ENCODE data around the gene SCNN1B.
"Not testable (repeated sequence)": the region's sequence is repeated elsewhere in the genome, so short reads cannot be mapped to it uniquely, and the experiment has no call there.

Gene SCNN1B

GRCh38 chr16:23288726-23289512 is 13.2 kb upstream of the SCNN1B start:
- DNase-seq = no peak

- no peak for DNase-seq
Measured at GRCh38 chr16:23290189-23291062, 11.7 kb upstream of the SCNN1B start.

GRCh38 chr16:23293016-23293415 is 9.1 kb upstream of the SCNN1B start:
- DNase-seq = no peak

GRCh38 chr16:23294260-23294659 is 7.8 kb upstream of the SCNN1B start:
- no peak for DNase-seq

- no peak for DNase-seq
Measured at GRCh38 chr16:23296994-23297393, 5.1 kb upstream of the SCNN1B start.

GRCh38 chr16:23298290-23298915 is 3.7 kb upstream of the SCNN1B start:
- no peak for DNase-seq

- DNase-seq = not testable (repeated sequence)
Measured at GRCh38 chr16:23299815-23300214, 2.3 kb upstream of the SCNN1B start.

- no peak for DNase-seq
Measured at GRCh38 chr16:23301251-23302044, 654 bp upstream of the SCNN1B start.

- DNase-seq = no peak
Measured at GRCh38 chr16:23303685-23304084, 1.6 kb downstream of the SCNN1B start.

- DNase-seq = no peak
Measured at GRCh38 chr16:23304620-23305019, 2.5 kb downstream of the SCNN1B start.

GRCh38 chr16:23306199-23307100 is 4.3 kb downstream of the SCNN1B start:
- DNase-seq = no peak

GRCh38 chr16:23310217-23310616 is 8.1 kb downstream of the SCNN1B start:
- DNase-seq = no peak

- DNase-seq = no peak
Measured at GRCh38 chr16:23310744-23311143, 8.6 kb downstream of the SCNN1B start.

GRCh38 chr16:23316232-23316631 is 14.1 kb downstream of the SCNN1B start:
- DNase-seq = no peak

GRCh38 chr16:23316634-23317265 is 14.6 kb downstream of the SCNN1B start:
- DNase-seq = no peak

- no peak for DNase-seq
Measured at GRCh38 chr16:23317266-23317661, 15.2 kb downstream of the SCNN1B start.

- no peak for DNase-seq
Measured at GRCh38 chr16:23317751-23318150, 15.6 kb downstream of the SCNN1B start.

- no peak for DNase-seq
Measured at GRCh38 chr16:23318639-23319038, 16.5 kb downstream of the SCNN1B start.

- DNase-seq = no peak
Measured at GRCh38 chr16:23319861-23320615, 17.9 kb downstream of the SCNN1B start.

- DNase-seq = no peak
Measured at GRCh38 chr16:23320693-23321092, 18.6 kb downstream of the SCNN1B start.

All from suppressor macrophage treated with lipopolysaccharide for 1 hour (primary cell).